HG03342 (cell line): ENCODE results near the gene GABBR2.
"Not testable (repeated sequence)": the region's sequence is repeated elsewhere in the genome, so short reads cannot be mapped to it uniquely, and the experiment has no call there.

Source experiments
- ATAC-seq: cut with Tn5 transposase; IDR thresholded peaks from one replicate; pipeline ENCODE4 v1.9.1; 2021; ENCODE audit warnings: mild to moderate bottlenecking, moderate library complexity; ENCODE audit not compliant: unreplicated experiment

Gene GABBR2

DNA sequence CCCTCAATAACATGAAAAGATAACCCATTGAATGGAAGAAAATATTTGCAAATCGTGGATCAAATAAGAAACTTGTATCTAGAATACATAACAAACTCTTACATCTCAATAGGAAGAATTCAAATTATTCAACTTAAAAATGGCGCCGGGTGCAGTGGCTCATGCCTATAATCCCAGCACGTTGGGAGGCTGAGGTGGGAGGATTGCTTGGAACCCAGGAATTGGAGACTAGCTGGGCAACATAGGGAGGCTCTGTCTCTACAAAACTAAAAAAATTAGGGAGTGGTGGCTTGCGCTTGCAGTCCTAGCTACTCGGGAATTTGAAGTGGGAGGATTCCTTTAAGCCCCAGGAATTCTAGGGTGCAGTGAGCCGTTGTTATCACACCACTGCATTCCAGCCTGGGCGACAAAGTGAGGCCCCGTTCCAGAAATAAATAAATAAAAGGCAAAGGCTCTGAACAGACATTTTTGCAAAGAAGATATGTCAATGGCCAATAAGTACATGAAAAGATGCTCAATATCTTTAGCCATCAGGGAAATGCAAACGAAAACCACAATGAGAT, 431.7 kb downstream of the GABBR2 start:
- no peak for ATAC-seq

DNA sequence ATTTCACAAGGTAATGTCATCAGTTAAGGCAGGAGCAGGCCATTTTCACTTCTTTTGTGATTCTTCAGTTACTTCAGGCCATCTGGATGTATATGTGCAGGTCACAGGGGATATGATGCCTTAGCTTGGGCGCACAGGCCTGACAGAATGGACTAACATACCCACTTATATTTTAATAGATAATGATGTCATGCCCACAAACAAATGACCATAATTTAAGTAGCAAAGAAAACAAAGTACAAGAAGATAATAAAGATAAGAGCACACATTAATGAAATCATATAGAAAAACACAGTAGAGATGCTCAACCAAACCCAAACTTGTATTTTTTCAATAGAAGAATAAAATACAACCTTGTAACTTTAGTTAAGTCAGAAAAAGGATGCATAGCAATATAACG, 433.6 kb downstream of the GABBR2 start:
- no peak for ATAC-seq

GRCh38 chr9:98272083-98272482, 436.7 kb downstream of the GABBR2 start:
- ATAC-seq = no peak

- no peak for ATAC-seq
These were observed 437.3 kb downstream of the GABBR2 start for GRCh38 chr9:98271479-98271878.

DNA sequence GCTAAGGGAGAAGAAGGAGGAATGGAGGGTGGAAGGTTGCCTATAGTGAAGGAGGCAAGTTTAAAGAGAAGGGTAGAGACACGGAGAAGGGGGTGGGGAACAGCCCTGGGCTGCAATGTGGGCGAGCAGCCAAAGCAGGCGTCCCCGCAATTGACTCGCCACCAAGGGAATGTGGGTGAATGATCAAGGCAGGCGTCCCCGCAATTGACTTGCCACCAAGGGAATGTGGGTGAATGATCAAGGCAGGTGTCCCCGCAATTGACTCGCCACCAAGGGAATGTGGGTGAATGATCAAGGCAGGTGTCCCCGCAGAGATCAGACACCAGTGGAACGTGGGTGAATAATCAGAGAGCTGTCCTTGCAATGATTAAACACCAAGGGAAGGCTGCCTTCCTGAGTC, 438.5 kb downstream of the GABBR2 start:
- ATAC-seq = not testable (repeated sequence)

GRCh38 chr9:98269652-98270051, 439.1 kb downstream of the GABBR2 start:
- not testable (repeated sequence) for ATAC-seq

DNA sequence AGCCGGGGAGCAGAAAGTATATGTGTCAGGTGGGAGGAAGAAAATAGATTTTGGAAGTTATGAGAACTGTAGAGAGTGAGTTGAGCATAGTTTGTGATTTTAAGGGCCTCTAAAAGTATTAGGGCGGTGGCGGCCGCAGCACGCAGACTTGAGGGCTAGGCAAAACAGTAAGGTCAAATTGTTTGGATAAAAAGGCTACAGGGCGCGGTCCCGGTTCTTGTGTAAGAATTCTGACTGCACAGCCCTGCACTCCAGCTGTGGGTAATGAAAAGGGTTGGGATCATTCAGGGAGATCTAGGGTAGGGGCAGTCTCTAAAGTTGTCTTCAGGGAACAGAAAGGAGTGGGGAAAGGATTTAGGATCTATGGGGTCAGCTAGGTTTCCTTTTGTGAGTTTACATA, 441.2 kb downstream of the GABBR2 start:
- ATAC-seq = not testable (repeated sequence)

DNA sequence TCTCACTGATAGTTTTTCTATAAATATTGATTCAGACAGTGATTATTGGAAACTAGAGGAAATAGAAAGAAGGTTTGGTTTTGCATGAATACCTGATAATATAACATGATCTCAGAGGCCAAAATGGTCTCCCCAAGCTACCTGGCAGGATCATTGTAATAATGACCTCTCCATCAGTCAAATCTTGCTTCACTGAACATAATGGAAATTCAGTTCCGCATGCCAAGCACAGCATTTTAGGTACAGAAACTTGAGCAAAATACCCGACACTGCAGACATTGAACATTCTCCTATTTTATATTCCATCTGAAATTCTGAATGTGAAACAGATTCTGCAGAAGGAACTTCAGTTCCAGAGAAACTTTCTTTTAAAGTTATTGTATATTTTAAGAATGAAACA, 444.2 kb downstream of the GABBR2 start:
- no peak for ATAC-seq

GRCh38 chr9:98263482-98264357, 445.0 kb downstream of the GABBR2 start:
- ATAC-seq = peak; percentile 88

DNA sequence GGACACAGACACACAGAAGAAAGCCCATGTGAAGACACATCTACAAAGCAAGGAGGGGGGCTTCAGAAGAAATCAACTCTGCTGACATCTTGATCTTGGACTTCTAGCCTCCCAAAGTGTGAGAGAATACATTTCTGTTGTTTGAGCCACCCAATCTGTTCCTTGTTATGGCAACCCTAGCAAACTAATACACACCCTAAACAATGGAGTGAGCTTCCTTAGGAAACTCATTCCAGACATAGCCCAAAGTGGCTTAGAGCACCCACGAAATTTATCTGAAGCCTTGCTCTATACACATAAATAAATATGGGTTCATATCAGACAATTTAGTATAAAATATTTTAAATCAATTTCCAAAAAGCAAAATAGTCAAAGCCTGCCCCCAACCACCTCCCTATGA, 445.7 kb downstream of the GABBR2 start:
- no peak for ATAC-seq

DNA sequence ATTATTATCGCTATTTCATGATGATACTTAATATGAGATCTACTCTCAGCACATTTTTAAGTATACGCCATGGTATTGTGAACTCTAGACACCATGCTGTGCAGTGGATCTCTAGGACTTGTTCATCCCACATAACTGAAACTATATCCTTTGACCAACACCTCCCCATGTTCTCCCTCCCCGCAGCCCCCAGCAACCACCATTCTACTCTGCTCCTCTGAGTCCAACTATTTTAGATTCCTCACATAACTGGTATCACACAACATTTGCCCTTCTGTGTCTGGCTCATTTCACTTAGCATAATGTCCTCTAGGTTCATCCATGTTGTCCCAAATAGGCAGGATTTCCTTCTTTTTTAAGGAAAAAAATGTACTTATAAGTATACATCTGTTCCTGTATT, 446.7 kb downstream of the GABBR2 start:
- ATAC-seq = no peak

- no peak for ATAC-seq
These were observed 448.1 kb downstream of the GABBR2 start for GRCh38 chr9:98260635-98261034.

DNA sequence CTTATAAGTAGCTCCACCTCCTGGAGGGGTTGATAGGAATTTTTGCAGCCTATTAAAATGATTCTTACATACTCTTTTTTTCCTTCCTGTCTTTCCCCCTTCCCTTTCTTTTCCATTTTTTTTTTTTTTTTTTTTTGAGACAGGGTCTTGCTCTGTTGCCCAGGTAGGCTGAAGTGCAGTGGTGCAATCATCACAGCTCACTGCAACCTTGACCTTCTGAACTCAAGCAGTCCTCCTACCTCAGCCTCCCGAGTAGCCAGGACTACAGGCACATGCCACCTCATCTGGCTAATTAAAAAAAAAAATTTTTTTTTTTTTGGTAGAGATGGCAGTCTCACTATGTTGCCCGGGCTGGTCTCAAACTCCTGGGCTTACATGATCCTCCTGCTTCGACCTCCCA, 448.9 kb downstream of the GABBR2 start:
- ATAC-seq = no peak

DNA sequence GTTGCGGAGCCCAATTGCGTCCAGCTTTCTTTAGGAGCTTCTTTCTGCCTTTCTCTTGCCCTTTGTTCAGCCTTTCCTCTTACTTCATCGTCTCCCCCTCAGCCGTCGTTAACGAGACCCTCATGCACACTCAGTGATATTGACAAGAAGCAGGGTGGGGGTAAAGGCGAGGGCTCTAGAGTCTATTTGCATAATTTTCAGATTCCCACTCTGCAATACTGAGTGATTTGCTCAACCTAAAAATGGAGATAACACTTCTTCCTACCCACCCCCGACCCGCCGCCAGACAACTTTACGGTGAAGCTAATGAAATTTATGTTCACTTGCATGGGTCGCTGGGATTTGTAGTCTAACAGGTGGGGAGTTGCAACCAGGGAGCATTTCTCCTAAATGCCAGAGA, 452.0 kb downstream of the GABBR2 start:
- no peak for ATAC-seq

DNA sequence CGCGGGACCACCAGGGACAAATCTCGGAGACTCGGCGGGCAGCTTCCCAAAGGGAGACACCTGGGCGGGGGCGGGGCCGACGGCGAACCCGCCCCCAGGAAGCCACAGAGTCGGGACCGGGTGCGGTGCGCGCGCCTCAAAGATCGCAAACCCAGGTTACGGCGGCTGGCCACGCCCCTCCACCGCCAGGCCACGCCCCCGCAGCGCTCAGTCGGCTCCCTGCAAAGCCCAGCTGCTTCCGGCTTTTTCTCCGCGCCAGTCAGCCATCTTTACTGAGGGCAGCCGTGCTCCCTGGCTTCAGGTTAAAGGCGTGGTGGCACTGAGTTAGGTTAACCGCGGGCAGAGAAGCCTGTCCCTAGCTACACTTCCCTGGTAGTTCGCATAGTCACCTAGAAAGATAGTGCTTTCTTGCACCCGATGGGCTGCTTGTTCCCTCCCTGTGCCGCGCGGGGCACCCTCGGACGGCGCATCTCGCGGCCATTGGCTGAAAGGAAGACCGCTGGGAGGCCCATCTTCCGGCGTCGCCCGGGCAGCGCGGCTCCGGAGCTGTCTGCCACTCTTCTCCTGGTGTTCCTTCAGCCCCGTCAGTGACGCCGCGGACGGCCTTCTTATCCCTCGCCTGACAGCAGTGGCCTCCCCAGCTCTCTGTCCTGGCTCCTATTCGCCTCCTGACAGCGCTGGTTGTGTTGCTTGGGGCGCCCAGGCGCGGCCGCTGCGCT, 453.0 kb downstream of the GABBR2 start, which contains the start of gene TBC1D2:
Gene TBC1D2 (minus strand): TSS at position 72 of the 719 bp plus-strand sequence. CDS start 108 bp downstream, outside the sequence.
- ATAC-seq = peak; percentile 90

DNA sequence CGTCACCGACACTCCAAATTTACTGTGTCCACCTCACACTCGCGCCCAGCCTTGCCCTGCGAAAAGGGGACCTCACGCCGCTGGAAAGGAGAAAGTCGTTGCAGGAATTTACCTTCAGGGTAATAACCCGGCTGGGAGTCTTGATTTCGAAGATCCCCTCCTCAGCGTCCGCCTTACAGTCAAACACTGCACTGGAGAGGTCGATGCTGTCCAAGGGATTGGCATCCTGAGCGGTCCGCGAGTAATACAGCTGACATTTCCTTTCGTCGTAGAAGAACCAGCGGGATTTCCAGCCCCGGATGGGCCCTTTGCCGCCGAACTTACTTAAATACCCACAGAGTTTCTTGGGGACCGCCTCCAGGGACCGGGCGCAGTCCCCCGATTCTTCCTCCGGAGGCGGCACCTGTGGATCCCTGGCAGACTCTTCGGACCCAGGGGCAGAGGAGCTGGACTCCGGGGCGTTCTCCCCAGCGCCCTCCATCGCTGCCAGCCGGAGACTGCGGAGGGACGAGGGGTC, 453.6 kb downstream of the GABBR2 start:
- no peak for ATAC-seq

DNA sequence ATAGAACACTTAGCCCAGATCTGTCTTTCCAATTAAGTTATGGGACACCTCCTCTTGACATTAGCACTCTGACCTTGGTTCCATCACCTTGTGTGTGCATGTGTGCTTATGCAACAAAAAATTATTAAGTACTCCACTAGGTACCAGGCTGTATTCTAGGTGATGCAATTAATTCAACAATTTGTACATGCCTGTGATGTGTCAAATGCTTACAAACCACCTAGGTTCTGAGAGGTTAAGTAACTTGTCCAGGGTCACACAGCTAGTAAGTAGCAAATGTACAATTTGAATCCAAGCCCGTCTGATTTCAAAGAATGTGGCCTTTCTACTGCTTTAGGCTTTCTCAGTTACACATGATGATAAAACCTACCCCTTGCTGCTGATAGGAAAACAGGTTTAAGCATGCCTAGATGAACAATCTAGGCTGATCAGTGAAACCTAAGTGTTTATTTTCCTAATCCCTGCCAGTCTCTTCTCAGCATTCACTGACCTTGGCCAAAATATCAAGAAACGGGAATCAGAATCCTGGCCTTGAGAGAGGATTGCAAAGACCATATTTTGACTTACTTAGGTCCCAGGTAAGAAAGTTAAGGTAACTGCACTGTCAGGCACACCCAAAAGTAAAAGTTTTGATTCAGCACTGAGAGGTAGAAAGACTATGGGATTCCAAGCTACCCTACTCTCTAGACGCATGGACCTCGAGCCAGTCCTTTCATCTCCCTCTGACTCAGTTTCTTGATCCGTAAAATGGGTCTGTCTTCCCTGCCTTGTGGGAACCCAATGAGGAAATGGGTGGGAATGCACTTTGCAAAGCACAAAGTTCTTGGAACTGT, 454.3 kb downstream of the GABBR2 start:
- ATAC-seq = no peak

DNA sequence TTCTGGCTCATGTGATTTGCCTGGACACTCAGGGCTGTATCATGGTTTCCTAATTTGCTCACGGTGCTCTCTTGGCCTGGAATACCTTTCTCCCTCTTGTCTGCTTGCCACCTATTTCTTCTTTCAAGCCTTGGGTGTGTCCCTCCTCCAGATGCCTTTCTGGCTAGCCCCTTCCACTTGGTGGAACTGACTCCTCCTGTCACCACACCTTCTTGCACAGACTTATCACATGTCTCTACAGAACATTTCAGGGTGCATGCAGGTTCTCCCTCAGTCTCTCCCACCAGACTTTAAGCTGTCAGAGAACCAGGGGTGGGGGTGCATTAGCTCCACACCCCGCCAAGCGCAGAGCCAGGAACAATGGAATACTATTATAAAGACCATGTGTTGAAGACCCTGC, 455.2 kb downstream of the GABBR2 start:
- ATAC-seq = no peak

- no peak for ATAC-seq
These were observed 457.2 kb downstream of the GABBR2 start for GRCh38 chr9:98251551-98251950.

DNA sequence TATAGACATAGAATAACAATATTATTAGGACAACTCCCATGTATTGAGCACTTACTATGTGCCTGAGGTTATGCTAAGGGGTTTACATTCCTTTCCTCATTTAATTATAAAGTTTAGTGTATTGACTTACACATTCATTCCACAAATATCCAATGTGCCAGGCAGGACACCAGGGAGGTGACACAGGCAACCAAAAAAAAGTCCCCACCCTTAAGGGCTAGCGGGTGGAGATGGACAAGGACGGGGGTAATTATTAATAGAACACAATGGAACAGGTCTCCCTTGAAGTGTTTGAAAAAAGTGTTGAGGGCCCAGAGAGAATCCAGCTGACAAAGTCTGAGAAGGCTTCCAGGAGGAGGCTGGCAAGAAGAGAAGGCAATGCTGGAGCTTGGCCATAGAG, 459.0 kb downstream of the GABBR2 start:
- ATAC-seq = no peak
